UCSD-AML1 (cell line): Measurements from ENCODE around the gene STXBP5.

Experiments
- DNase-seq: peaks from one replicate; lab custom pipeline; 2025; ENCODE audit not compliant: unreplicated experiment; lab: John Stamatoyannopoulos, UW

The STXBP5 gene

DNA sequence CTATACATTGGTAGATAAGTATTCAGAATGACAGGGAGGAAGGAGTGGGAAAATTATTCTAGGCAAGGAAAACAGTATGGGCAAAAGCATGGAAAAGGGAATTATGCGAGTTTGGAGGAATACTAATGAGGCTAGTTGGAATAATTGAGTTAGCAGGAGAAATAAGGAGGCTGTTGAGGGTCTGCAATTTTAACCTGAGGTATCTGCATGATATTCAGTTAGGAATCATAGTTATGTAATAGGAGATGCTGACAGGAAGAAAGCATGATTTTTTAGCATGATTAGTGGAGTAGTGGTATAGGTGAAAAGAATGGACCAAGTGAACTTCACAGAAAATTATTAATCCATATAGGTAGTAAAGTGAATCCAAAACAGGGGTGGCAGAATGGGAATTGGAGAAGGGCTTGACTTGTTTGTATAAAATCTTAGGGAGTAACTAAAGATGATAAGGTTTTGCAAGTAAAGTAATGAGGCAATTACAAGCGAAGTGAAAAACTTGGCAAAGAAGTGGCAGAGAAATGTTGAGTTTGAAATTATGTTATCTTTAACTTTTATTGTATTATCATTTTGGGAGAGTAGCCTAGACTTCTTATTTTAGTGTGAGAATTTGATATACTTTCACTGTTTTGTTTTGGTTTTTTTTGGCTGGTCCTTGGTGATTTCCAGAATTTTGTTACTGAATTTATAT lies 5.7 kb downstream of the STXBP5 start:
- DNase-seq: no peak

DNA sequence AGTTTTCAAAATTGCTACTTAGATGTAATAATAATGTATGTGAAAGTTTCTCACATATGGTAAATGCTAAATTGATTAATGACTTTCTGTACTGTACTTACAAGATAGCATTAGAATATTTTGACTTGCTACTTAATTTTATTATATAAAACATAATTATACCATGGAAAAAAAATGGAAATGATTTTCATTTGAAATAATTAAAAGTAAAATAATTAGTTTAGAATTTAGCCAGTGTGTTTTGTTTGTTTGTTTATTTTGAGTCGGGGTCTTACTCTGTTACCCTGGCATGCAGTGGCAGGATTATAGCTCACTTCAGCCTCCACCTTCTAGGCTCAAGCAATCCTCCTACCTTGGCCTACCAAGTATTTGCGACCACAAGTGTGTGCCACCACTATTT lies 7.1 kb downstream of the STXBP5 start:
- no peak for DNase-seq

DNA sequence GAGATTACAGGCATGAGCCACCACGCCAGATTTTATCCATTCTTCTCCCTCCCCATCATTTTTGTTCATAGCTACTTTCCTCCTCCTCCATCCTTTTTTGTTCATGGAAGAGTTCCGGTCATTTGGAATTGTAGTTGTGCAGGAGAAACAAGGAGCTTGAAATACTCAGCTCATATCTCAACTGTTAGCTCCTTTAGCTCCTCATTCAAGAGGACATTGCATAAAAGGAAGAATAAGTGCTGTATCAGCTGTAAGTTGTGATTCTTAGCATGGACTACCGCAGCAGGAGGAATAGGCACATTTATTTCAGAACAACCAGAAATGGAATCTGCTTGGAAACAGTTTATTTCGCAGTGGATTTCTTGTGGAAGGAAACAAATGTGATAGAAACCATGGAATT lies 7.6 kb downstream of the STXBP5 start:
- DNase-seq: no peak

DNA sequence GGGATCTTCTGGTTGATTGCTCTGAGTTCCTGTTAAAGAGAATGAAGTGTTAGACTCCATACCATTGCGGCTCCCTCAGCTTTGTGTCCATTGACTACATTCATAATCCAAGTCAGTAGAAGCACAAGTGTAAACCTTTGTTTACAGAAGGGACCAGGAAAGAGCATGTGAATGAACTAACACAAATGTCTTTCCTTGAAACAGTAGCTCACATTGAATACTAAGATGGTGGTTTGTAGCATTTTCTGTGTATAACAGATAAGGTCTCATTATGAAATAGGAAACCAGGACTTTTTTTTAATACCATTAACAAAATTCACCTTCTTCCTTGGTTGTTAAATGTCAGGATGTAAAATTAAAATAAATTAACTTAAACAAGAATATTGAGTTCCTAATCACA lies 8.4 kb downstream of the STXBP5 start:
- DNase-seq: no peak

DNA sequence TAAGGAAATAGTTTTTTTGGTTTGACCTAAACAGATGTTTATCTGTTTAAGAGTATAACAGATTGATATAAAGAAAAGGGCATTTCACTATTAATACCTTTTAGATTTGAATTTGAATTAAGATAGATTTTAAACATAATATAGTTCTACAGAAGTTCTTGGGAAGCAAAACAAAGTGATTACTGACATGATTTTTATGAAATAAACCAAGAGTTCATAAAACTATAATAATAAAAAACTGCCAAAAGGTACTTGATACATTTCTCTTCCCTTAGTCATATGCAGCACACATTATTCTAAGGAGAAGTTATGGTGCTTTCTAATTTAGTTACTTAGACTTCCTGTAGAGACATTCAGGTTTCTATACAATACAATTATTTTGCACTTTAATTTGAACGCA lies 9.6 kb downstream of the STXBP5 start:
- DNase-seq: no peak

DNA sequence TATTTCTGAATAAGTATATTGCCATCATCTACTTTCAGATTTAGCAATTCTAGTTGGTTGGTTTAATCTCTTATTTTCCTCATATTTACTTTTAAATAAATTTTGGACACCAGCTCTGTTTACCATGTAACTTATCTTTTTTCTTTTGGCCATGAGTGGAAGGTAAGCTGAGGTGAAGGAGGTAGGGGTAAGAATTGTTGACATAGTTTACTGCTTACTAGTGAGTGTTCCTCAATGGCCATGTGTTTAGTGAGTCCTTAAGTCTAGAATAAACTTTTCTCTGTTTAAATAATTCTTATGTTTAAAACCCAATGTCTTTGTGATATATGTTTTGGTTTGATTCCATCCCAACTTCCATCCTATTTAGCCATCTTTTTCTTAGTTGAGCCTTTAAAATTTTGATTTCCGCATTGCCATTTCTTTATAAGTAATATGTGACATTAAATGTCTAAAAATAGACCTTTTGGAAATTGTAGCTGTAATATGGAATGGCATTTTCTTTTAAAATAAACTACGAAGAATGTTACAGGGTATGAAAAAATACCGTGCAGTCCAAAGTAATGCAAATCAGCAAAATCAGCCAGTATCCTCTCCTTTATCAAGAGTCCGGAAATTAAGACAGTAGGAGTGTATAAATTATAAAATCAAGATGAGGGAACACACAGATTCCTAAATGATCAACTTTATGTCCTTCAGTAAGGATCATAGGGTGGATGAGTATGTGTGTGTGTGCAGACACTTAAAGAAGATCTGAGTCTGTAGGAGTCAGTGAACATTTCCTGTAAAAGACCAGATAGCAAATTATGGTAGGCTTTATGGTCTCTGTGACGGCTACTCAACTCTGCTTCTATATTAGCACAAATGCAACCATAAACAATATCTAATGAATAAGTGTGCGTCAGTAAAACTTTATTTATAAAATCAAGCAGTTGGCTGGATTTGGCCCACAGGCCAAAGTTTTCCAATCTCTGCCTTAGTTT lies 10.3 kb downstream of the STXBP5 start:
- DNase-seq: no peak

DNA sequence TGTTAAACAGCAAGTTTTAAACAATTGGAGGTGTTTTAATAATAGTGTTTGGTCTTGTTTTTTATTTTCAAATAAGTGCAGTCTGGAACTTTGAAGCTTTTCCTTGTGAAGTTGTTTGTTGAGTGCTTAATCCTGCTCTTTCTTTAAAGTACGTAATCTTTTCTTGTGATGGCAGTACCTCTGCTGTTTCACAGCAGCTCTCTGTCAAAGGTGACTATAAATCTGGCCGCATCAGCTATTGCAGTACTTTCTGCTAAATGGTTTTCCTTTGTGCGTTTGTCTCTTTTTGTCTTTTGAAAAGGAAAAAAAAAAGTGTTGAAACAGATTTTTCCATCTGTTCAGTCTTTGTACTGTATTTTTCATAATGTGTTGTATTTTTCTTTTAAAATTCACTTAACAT lies 12.7 kb downstream of the STXBP5 start:
- DNase-seq: no peak

DNA sequence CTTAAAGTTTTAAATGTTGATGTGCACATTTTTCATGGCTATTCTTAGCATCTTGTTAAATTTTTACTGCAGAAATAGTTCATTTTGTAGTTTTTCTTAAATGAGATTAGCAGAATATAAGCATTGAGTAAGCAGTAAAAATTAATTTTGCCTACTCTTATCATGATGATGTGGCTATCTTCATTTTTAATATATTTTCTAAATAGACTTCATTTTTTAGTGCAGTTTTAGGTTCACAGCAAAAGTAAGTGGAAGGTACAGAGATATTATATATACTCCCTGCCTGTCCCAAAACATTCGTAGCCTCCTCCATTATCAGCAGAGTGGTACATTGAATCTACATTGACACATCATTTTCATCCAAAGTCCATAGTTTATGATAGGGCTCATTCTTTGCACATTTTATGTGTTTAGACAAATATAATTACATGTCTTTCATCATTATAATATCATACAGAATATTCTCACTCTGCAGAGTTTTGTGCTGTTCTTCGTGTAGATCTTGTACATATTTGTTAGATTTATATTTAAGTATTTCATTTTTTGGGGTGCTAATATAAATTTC lies 13.7 kb downstream of the STXBP5 start:
- DNase-seq: no peak

DNA sequence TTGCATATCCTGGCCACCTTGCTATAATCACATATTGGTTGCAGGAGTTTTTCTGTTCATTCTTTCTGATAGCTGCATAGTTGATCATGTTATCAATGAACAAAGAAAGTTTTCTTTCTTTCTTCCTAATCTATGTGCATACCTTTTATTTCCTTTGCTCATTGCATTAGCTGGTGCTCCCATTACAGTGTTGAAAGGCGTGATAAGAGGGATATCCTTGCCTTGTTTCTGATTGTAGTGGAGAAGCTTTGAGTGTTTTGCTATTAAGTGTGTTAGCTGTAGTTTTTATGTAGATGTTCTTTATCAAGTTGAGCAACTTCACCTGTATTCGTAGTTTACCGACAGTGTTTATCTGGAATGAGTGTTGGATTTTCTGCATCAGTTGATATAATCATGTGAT lies 14.6 kb downstream of the STXBP5 start:
- DNase-seq: no peak

DNA sequence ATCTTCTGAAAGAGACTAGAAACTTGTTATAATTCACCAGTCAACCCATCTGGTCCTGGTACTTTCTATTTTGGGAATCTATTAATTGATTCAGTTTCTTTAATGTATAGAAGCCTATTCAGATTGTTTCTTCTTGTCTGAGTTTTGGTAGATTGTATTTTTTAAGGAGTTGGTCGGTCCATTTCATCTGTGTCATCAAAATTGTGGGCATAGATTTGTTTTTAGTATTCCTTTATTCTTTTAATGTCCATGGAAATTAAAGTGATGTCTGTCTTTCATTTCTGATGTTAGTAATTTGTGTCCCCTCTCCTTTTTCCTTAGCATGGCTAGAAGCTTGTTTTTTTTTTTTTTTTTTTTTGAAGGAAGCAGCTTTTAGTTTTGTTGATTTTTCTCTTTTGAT lies 15.2 kb downstream of the STXBP5 start:
- DNase-seq: no peak

DNA sequence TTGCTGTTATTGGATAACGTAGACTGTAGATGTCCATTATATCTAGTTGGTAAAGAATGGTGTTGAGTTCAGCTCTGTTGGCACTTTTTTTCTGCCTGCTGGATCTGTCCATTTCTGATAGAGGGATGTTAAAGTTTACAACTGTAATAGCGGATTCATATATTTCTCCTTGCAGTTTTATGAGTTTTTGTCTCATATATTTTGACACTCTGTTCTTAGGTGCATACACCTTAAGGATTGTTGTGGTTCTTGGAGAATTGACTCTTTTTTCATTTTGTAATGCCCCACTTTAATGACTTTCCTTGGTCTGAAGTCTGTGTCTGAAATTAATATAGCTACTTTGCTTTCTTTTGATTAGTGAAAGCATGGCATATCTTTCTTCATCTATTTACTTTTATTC lies 16.1 kb downstream of the STXBP5 start:
- DNase-seq: no peak

DNA sequence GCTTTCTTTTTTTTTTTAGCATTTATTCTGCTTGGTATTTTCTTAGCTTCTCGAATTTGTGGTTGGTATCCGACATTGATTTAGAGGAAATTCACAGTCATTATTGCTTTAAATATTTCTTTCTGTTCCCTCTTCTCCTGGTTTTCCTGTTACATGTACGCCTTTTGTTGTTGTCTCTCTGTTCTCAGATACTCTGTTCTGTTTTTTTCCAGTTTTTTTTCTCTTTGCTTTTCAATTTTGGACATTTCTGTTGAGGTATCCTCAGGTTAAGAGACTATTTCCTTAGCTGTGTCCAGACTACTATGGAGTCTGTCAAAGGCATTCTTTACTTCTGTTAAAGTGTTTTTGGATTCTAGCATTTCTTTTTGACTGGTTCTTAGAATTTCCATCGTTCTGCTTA lies 17.5 kb downstream of the STXBP5 start:
- DNase-seq: no peak

DNA sequence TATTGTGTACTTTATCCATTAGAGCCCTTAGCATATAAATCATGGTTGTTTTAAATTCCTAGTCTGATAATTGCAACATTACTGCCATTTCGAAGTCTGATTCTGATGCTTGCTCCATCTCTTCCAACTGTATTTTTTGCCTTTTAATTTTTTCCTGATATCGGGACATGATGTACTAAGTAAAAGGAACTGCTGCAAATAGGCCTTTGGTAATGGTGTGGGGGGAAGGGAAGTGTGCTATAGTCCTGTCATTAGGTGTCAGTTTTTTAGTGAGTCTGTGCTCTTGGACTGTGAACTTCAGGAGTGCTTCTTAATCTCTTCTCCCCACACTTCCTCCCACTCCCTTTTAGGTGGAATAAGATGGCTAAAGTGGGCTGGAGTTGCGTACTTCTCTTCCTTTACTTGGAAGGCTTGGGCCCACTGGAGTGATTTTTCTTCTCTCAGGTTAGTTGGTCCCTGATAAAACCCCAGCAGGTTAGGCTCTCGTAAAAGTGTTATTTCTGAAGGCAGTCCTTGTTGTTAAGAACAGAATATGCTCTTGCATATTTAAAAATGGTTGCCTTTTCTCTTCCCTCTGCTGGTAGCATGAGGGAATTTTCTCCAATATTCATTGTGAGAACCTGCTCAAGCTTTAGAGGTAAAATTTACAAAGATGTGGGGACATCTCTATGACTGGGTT lies 18.1 kb downstream of the STXBP5 start:
- DNase-seq: no peak

DNA sequence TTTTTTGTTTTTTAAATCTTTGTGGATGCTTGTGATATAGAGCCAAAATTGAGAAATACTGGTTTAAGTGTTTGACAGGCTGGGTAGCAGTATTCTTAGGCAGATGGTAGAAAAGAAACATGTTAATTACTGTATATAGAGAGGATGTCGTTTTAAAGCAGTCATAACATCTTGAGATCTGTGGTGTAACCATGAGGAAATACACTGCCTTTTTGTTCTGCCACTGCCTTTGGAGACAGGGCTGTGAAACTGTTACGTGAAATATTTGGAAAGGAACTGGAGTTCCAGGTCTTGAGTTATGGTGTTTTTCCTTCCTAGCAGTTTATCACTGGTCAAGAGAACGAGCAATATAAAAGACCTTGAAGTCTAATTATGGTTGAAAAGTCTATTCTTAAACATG lies 19.5 kb downstream of the STXBP5 start:
- DNase-seq: no peak

DNA sequence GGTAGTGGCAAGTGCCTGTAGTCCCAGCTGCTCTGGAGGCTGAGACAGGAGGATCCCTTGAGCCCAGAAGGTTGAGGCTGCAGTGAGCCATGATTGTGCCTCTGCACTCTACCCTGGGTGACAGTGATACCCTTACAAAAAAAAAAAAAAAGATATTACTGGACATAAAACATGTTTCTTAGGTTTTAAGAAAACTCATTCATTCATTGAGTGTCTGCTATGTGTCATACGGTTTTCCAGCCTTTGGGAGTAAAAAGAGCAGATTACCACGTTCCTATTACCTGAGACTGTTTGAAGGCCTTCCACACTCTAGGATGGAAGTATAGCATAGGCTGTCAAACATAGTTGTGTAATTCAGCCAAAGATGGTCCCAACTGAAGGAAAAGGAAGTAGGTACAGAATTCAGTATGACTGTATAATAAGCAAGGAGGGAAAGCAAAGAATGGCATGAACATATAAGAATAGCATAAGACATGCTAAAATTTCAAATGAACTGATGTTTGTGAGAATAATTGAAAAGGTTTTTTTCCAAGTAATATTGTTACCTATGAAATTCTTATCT lies 22.0 kb downstream of the STXBP5 start:
- no peak for DNase-seq

DNA sequence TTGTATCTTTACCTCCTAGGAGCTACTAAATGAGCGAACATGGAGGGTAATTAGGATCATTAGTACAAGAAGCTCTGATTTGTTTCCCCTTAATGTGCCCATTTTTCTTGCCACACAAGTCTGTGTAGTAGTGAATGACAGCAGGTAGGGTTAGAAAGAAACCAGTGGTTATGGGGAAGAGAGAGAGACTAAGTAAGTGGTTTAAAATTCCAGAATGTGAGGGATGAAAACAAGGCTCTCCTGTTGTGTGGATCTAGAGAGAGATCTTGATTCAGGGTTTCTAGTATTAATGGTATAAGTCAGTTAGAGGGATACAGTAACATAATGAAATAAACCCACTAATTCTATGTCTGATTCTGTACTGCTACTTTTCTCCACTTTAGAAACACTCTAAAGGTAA lies 22.7 kb downstream of the STXBP5 start:
- DNase-seq: no peak

DNA sequence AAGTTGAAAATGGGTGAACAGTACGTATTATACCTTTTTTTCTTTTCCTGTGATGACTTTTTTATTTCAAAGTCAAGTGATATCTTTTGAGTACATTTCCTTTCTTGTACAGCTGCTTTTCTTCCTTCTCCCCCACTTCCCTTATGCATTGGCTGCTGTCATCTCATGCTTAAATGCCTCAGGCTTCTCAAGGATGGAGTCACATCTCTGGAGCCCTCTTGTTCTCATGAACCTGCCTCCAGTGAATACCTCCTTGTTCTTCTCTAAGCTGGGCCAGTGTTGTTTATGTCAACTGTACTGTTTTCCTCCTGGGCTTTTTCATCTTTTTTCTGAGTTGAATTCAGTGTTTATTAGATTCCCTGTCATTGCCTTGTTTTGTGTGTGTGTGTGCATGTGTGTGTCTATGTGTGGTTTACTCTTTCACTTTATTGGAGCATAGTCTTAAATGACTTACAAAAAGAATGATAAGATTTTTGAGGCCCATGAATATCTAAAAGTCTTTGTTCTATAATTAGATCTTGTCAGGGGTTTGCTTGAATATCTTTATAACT lies 23.6 kb downstream of the STXBP5 start:
- no peak for DNase-seq

DNA sequence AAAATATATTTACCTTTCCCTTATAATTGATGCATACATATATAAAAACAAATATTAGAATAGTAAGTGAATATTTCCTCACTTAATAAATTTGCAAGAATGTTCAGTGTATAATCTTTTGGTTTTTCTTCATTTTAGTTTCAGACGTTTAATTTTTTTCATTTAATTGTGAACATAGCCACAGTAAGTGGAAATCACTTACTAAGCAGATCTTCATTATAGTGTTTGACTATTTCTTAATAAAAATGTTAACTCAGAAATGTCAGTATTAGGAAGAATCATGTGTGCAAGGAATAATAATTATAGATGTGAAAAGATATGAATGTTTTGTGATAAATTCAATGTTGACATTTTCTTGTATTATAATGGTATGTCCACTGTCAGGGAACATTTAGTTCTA lies 27.4 kb downstream of the STXBP5 start:
- DNase-seq: no peak

DNA sequence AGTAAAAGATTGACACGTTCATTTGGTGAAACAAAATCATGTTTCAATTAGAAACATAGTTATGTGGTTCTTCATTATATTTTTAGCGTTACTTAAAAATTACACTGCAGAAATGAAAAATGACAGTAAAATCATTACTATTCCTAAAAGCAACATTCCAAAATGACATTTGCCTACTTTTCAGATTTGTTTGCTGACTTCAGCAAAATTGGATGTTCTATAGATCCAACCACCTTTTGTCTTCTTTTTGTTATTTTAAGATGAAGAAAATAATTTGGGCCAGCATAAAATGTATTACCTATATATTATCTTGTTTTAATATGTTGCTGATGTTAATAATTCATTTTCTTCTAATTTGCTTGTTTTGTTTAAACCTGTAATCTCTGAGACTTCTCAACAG lies 30.5 kb downstream of the STXBP5 start:
- no peak for DNase-seq

DNA sequence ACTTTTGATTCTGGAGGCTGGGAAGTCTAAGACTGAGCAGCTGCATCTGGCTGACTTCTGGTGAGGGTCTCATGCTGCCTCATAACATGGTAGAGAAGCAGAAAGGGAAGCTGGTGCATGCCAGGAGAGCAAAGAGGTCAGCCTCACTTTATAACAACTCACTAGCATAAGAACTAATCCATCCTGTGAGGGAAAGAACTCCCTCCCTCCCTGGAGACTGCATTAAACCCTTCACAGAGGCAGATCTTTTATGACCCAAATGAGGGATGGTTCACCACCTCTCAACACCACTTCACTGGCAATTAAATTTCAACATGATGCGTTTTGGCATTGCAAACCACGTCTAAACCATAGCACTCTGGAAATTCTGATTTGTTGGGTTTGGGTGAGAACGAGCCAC lies 33.9 kb downstream of the STXBP5 start:
- DNase-seq: no peak

DNA sequence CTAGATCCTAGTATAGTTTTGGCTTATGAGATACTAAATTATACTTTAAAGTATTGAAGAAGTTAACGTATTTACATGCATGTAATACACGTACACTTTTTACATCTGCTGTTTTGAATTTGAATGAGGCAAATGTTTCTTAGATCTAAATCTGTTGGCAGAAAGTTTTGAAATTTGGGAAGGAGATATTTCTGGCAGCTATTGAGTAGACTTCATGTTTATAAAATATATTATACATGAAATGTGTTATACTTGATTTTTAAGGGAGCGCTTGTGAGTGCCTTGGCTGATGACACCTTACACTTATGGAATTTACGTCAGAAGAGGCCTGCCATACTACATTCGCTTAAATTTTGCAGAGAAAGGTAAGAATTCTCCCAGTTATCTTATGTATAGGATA lies 34.7 kb downstream of the STXBP5 start:
- DNase-seq: no peak
